ENCODE data around the gene PHEX.

DNA sequence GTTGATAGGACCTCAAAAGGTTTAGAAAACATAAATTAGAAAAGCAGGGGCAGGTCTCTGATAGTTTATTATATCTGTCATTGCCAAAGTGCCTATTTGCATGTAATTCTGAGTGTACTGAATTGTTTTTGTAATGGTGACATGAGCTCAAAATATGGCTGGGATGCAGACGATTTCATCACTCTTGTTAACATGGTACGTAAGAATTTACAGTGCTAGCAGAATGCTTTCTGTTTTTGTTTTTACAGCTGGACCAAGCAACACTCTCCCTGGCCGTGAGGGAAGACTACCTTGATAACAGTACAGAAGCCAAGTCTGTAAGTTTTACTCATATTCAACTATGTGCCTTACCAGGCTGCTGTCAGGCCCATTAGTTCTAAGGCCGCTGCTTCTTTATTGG lies 58.1 kb downstream of the PHEX start:
- TF ChIP-seq, protein P1, sequence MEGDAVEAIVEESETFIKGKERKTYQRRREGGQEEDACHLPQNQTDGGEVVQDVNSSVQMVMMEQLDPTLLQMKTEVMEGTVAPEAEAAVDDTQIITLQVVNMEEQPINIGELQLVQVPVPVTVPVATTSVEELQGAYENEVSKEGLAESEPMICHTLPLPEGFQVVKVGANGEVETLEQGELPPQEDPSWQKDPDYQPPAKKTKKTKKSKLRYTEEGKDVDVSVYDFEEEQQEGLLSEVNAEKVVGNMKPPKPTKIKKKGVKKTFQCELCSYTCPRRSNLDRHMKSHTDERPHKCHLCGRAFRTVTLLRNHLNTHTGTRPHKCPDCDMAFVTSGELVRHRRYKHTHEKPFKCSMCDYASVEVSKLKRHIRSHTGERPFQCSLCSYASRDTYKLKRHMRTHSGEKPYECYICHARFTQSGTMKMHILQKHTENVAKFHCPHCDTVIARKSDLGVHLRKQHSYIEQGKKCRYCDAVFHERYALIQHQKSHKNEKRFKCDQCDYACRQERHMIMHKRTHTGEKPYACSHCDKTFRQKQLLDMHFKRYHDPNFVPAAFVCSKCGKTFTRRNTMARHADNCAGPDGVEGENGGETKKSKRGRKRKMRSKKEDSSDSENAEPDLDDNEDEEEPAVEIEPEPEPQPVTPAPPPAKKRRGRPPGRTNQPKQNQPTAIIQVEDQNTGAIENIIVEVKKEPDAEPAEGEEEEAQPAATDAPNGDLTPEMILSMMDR (IDR thresholded peaks at IDR 0.05): no peak
- no peak for TF ChIP-seq POLR2AphosphoS5 (IDR thresholded peaks at IDR 0.05)
- TF ChIP-seq EP300 (IDR thresholded peaks at IDR 0.05): no peak

Measured in sigmoid colon (tissue), 4 donors.